Neural cell (in vitro differentiated cells): Measurements from ENCODE around the gene TBX2. TPM values are rescaled to one million over a fixed set of nuclear protein-coding genes. Genes with fewer than 3 reads are reported as not detected.

Source experiments
- H2AFZ ChIP-seq: fragments of 200-600, 300-800 bp; sonication (generic), shearing (Covaris generic); 2 replicates; pipeline ENCODE4 v1.6.0; 2014; ENCODE audit warnings: low read depth, mild to moderate bottlenecking, antibody characterized with exemption, low read length, moderate library complexity
- H3F3A ChIP-seq: fragments of 200-600 bp; shearing (Covaris generic); 2 replicates; pipeline ENCODE4 v1.6.1; 2016; ENCODE audit warnings: mild to moderate bottlenecking, moderate library complexity, mixed read lengths, antibody characterized with exemption, low read length; ENCODE audit not compliant: insufficient read depth, poor library complexity, severe bottlenecking
- H3K27ac ChIP-seq: fragments of 200-600, 300-800 bp; sonication (generic), shearing (Covaris generic); 2 replicates; pipeline ENCODE4 v1.5.1; 2014; ENCODE audit warnings: mild to moderate bottlenecking, low read length, moderate library complexity
- H3K27me3 ChIP-seq: fragments of 300-800, 200-600 bp; sonication (generic), shearing (Covaris generic); 2 replicates; pipeline ENCODE4 v1.6.0; 2014; ENCODE audit warnings: mild to moderate bottlenecking, low read depth, low read length, moderate library complexity; ENCODE audit not compliant: insufficient read depth
- H3K36me3 ChIP-seq: fragments of 300-800, 200-600 bp; sonication (generic), shearing (Covaris generic); 2 replicates; pipeline ENCODE4 v1.5.1; 2014; ENCODE audit warnings: mild to moderate bottlenecking, antibody characterized with exemption, low read length, moderate library complexity; ENCODE audit not compliant: insufficient read depth
- H3K4me2 ChIP-seq: fragments of 300-800, 200-600 bp; sonication (generic), shearing (Covaris generic); 2 replicates; pipeline ENCODE4 v1.6.0; 2014; ENCODE audit warnings: mild to moderate bottlenecking, low read length
- H3K4me3 ChIP-seq: fragments of 300-800, 200-600 bp; sonication (generic), shearing (Covaris generic); 2 replicates; pipeline ENCODE4 v1.5.1; 2014; ENCODE audit warnings: mild to moderate bottlenecking, low read length, moderate library complexity
- H3K79me2 ChIP-seq: fragments of 200-600 bp; shearing (Covaris generic); replicated peaks from 2 replicates; pipeline ENCODE4 v1.6.0; 2014; ENCODE audit warnings: mild to moderate bottlenecking, low read length, moderate library complexity; ENCODE audit not compliant: insufficient read depth
- H3K9ac ChIP-seq: fragments of 300-800, 200-600 bp; sonication (generic), shearing (Covaris generic); 2 replicates; pipeline ENCODE4 v1.6.1; 2016; ENCODE audit warnings: mild to moderate bottlenecking, low read length, mixed read lengths
- H3K9me2 ChIP-seq: fragments of 200-600 bp; shearing (Covaris generic); 2 replicates; pipeline ENCODE4 v1.6.1; 2016; ENCODE audit warnings: mild to moderate bottlenecking, low read length, mixed read lengths; ENCODE audit not compliant: insufficient read depth
- H3K9me3 ChIP-seq: fragments of 200-600, 300-800 bp; sonication (generic), shearing (Covaris generic); 2 replicates; pipeline ENCODE4 v1.6.1; 2016; ENCODE audit warnings: mild to moderate bottlenecking, mixed run types, low read length, moderate library complexity, mixed read lengths
- H4K20me1 ChIP-seq: fragments of 200-600 bp; shearing (Covaris generic); 2 replicates; pipeline ENCODE4 v1.6.1; 2016; ENCODE audit warnings: mild to moderate bottlenecking, mixed run types; ENCODE audit not compliant: insufficient read depth
- EP300 ChIP-seq: fragments of 450-650 bp; conservative IDR thresholded peaks from 2 replicates; pipeline ENCODE4 v1.6.1; 2014; ENCODE audit warnings: antibody characterized with exemption, mild to moderate bottlenecking, moderate library complexity; ENCODE audit not compliant: poor library complexity, severe bottlenecking
- EZH2 ChIP-seq: fragments of 200-600, 300-800 bp; shearing (Covaris generic), sonication (generic); IDR thresholded peaks from 2 replicates; pipeline ENCODE4 v1.6.1; 2014; ENCODE audit warnings: antibody characterized with exemption, low read length, borderline replicate concordance, mild to moderate bottlenecking; ENCODE audit not compliant: insufficient read depth, poor library complexity, severe bottlenecking
- MXI1 ChIP-seq: fragments of 450-650 bp; conservative IDR thresholded peaks from 2 replicates; pipeline ENCODE4 v1.6.1; 2014; ENCODE audit warnings: antibody characterized with exemption, mild to moderate bottlenecking; ENCODE audit not compliant: poor library complexity, severe bottlenecking
- POLR2AphosphoS5 ChIP-seq: IDR thresholded peaks from 2 replicates; pipeline ENCODE4 v1.6.1; 2012
- RAD21 ChIP-seq: fragments of 450-650 bp; conservative IDR thresholded peaks from 2 replicates; pipeline ENCODE4 v1.6.1; 2014; ENCODE audit warnings: antibody characterized with exemption, mild to moderate bottlenecking, moderate library complexity
- SMC3 ChIP-seq: fragments of 450-650 bp; conservative IDR thresholded peaks from 2 replicates; pipeline ENCODE4 v1.6.1; 2014; ENCODE audit warnings: antibody characterized with exemption, mild to moderate bottlenecking, moderate library complexity; ENCODE audit not compliant: poor library complexity
- TAF1 ChIP-seq: IDR thresholded peaks from 2 replicates; pipeline ENCODE4 v1.6.1; 2012; ENCODE audit warnings: low read depth
- polyA plus RNA-seq: library from polyadenylated mRNA; depleted of rRNA; stranded (reverse); fragments of >200 nt; gene quantifications from 2 replicates; pipeline ENCODE4 v1.2.3, GENCODE V29; 2014
- TF ChIP-seq, protein P1 (sequence below): IDR thresholded peaks from 2 replicates; pipeline ENCODE4 v1.6.1; 2012; ENCODE audit warnings: borderline replicate concordance
- TF ChIP-seq, protein P2 (sequence below): fragments of 450-650 bp; IDR thresholded peaks from 2 replicates; pipeline ENCODE4 v1.5.1; 2014; ENCODE audit warnings: antibody characterized with exemption, mild to moderate bottlenecking, moderate library complexity; ENCODE audit not compliant: poor library complexity, severe bottlenecking

The TBX2 gene
- polyA plus RNA-seq, 1 donor from 2014 or later = not detected

DNA sequence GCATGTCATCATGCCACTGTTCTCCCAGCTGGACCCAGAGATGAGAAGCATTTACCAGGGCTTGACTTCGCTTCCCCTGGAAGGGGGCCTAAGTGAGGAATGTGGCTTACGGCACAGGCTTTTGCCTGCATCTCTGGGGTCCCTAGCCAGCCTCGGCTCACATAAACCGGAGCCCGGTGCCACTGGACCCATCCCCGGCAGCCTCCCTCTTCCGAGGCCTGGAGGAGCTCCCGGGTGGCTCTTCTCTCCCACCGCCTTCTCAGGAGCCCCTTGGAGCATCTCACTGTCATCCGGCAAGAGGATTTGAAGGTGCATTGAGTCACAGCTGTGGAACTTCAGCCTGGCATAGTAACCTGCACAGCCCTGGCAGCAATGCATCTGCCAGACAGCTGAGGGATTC, 29.9 kb upstream of the TBX2 start:
- no peak overlapping the region for H3K4me2 ChIP-seq
- H3K36me3 ChIP-seq = no peaks in the 10 kb centered on the region

DNA sequence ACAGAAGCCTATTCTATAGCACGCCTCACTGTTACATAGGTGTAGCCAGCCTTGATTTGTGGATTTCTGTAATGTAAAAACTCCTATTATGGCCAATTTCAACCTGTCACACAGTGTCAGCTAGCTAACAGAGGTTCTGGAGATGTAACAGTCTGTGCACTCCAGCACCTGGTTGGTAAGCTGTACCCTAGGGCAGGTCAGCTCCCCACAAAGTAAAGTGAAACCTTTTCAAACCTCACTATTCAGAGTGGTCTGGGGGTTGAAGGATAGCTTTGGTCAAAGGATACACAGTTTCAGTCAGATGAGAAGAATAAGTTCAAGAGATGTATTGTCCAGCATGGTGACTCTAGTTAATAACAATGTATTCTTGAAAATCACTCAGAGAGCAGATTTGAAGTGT, 28.5 kb upstream of the TBX2 start:
- H3F3A ChIP-seq = no peaks in the 10 kb centered on the region
- no peaks in the 10 kb centered on the region for H3K27me3 ChIP-seq
- no peaks in the 10 kb centered on the region for H3K79me2 ChIP-seq
- no peaks in the 10 kb centered on the region for H3K36me3 ChIP-seq
- H3K4me3 ChIP-seq = no peak overlapping the region
- TF ChIP-seq EP300 = no peak
- TF ChIP-seq, protein P1, sequence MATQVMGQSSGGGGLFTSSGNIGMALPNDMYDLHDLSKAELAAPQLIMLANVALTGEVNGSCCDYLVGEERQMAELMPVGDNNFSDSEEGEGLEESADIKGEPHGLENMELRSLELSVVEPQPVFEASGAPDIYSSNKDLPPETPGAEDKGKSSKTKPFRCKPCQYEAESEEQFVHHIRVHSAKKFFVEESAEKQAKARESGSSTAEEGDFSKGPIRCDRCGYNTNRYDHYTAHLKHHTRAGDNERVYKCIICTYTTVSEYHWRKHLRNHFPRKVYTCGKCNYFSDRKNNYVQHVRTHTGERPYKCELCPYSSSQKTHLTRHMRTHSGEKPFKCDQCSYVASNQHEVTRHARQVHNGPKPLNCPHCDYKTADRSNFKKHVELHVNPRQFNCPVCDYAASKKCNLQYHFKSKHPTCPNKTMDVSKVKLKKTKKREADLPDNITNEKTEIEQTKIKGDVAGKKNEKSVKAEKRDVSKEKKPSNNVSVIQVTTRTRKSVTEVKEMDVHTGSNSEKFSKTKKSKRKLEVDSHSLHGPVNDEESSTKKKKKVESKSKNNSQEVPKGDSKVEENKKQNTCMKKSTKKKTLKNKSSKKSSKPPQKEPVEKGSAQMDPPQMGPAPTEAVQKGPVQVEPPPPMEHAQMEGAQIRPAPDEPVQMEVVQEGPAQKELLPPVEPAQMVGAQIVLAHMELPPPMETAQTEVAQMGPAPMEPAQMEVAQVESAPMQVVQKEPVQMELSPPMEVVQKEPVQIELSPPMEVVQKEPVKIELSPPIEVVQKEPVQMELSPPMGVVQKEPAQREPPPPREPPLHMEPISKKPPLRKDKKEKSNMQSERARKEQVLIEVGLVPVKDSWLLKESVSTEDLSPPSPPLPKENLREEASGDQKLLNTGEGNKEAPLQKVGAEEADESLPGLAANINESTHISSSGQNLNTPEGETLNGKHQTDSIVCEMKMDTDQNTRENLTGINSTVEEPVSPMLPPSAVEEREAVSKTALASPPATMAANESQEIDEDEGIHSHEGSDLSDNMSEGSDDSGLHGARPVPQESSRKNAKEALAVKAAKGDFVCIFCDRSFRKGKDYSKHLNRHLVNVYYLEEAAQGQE = no peak
- TF ChIP-seq TAF1 = no peak
- TF ChIP-seq SMC3 = no peak
- no peak for TF ChIP-seq MXI1
- TF ChIP-seq EZH2 = no peak
- TF ChIP-seq, protein P2, sequence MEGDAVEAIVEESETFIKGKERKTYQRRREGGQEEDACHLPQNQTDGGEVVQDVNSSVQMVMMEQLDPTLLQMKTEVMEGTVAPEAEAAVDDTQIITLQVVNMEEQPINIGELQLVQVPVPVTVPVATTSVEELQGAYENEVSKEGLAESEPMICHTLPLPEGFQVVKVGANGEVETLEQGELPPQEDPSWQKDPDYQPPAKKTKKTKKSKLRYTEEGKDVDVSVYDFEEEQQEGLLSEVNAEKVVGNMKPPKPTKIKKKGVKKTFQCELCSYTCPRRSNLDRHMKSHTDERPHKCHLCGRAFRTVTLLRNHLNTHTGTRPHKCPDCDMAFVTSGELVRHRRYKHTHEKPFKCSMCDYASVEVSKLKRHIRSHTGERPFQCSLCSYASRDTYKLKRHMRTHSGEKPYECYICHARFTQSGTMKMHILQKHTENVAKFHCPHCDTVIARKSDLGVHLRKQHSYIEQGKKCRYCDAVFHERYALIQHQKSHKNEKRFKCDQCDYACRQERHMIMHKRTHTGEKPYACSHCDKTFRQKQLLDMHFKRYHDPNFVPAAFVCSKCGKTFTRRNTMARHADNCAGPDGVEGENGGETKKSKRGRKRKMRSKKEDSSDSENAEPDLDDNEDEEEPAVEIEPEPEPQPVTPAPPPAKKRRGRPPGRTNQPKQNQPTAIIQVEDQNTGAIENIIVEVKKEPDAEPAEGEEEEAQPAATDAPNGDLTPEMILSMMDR = no peak
- TF ChIP-seq POLR2AphosphoS5 = no peak
- no peak for TF ChIP-seq RAD21
- H3K9ac ChIP-seq = no peak overlapping the region
- no peak overlapping the region for H3K4me2 ChIP-seq
- no peaks in the 10 kb centered on the region for H3K9me2 ChIP-seq
- no peak overlapping the region for H2AFZ ChIP-seq
- H3K9me3 ChIP-seq = no peaks in the 10 kb centered on the region
- no peak overlapping the region for H3K27ac ChIP-seq
- H4K20me1 ChIP-seq = no peaks in the 10 kb centered on the region

More for the DNA sequence above, 29.9 kb upstream of the TBX2 start:
- no peak overlapping the region for H3K27ac ChIP-seq
- H2AFZ ChIP-seq = no peak overlapping the region
- no peak overlapping the region for H3K4me3 ChIP-seq
- no peaks in the 10 kb centered on the region for H3K9me3 ChIP-seq
- no peaks in the 10 kb centered on the region for H3F3A ChIP-seq
- H3K9ac ChIP-seq = no peak overlapping the region
- H4K20me1 ChIP-seq = no peaks in the 10 kb centered on the region
- H3K79me2 ChIP-seq = no peaks in the 10 kb centered on the region
- no peaks in the 10 kb centered on the region for H3K27me3 ChIP-seq
- no peaks in the 10 kb centered on the region for H3K9me2 ChIP-seq
- TF ChIP-seq, protein P2 = no peak
